Vagina (tissue), 2 donors: ENCODE measurements around the gene POU2F1.

Source experiments
- CTCF ChIP-seq, 3 experiments: fragments of 450-650 bp in 2 of 3; fragments of 200-600 bp in 1 of 3; sonication (generic) in 1 of 3; IDR thresholded peaks; one replicate each; pipeline ENCODE4 v1.5.1; 2017 to 2019; ENCODE audit warnings: antibody characterized with exemption in 3 of 3, mild to moderate bottlenecking in 2 of 3, moderate library complexity in 2 of 3
- POLR2A ChIP-seq, 2 donors: fragments of 450-650 bp; IDR thresholded peaks; one replicate each; pipeline ENCODE4 v1.6.1; 2017; ENCODE audit warnings: antibody characterized with exemption in 2 of 2, mild to moderate bottlenecking in 2 of 2, moderate library complexity in 2 of 2

DNA sequence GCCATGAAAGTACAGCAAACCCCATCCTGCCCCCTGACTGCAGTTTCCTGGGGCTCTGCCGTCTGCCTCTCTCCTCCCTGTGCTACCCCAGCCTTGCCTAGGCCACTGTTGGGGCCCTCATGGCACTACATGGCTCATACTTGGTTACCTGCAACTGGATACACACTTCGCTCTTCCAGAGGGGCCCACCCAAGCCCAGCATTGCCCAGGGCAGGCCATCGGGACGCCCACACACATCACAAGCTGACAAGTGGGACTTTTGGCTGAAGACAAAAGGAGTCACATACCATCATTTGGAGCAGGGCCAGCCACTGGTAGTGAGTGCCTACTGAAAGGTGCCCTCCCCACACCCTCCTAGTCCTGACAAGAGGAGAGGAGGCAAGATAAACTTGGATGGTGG, 214.8 kb downstream of the POU2F1 start:
- TF ChIP-seq CTCF (IDR thresholded peaks at IDR 0.05) (no peak), POLR2A (IDR thresholded peaks at IDR 0.05) (no peak)
